Small intestine (tissue), 7 donors: ENCODE measurements around the gene COLEC11. TPM values are rescaled to one million over a fixed set of nuclear protein-coding genes. Genes with fewer than 3 reads are reported as not detected.

Experiments
- DNase-seq, 2 donors: peaks; one replicate each; pipeline versions ENCODE4 v3.0.0 to v3.0.0-alpha.2; 2013
- FAIRE-seq: peaks from 2 replicates; lab custom pipeline; 2012; peaks lifted over from hg19 to GRCh38; lab: Jason Lieb, UNC
- H3K27ac ChIP-seq, 3 donors: one replicate each; pipeline ENCODE4 v1.5.1; 2013; ENCODE audit warnings: low read length in 2 of 3, mild to moderate bottlenecking in 2 of 3, control low read depth in 1 of 3, inconsistent platforms in 1 of 3, low read depth in 1 of 3, moderate library complexity in 1 of 3
- H3K27me3 ChIP-seq, 3 donors: one replicate each; pipeline ENCODE4 v1.6.1; 2013; ENCODE audit warnings: low read length in 3 of 3, inconsistent platforms in 1 of 3; ENCODE audit not compliant: control insufficient read depth in 3 of 3, insufficient read depth in 3 of 3
- H3K36me3 ChIP-seq, 3 donors: one replicate each; pipeline ENCODE4 v1.6.1; 2013; ENCODE audit warnings: low read length in 3 of 3, inconsistent platforms in 1 of 3, low read depth in 1 of 3, mild to moderate bottlenecking in 1 of 3, moderate library complexity in 1 of 3; ENCODE audit not compliant: control insufficient read depth in 3 of 3, insufficient read depth in 2 of 3
- H3K4me1 ChIP-seq, 3 donors: one replicate each; pipeline ENCODE4 v1.6.1; 2013; ENCODE audit warnings: low read length in 2 of 3, inconsistent platforms in 1 of 3, low read depth in 1 of 3, mild to moderate bottlenecking in 1 of 3, moderate library complexity in 1 of 3; ENCODE audit not compliant: control insufficient read depth in 3 of 3, insufficient read depth in 2 of 3
- H3K4me3 ChIP-seq, 3 donors: one replicate each; pipeline ENCODE4 v1.5.1; 2013; ENCODE audit warnings: low read length in 3 of 3, control low read depth in 1 of 3, inconsistent platforms in 1 of 3, low read depth in 1 of 3, mild to moderate bottlenecking in 1 of 3, moderate library complexity in 1 of 3
- H3K9me3 ChIP-seq, 2 donors: one replicate each; pipeline ENCODE4 v1.6.1; 2013; ENCODE audit warnings: low read depth in 1 of 2, low read length in 1 of 2; ENCODE audit not compliant: control insufficient read depth in 2 of 2, insufficient read depth in 1 of 2
- WGBS, 3 donors: extraction: QIAGEN DNeasy Blood & Tissue Kit; methylation state at CpG; one replicate each; pipeline ENCODE4 v1.1.7; 2013; 5-methylcytosine and 5-hydroxymethylcytosine counted together
- polyA plus RNA-seq, 4 donors: library from polyadenylated mRNA; stranded (reverse) in 3 of 4; unstranded in 1 of 4; fragments of 200-250 nt in 3 of 4; fragments of 120-200 nt in 1 of 4; gene quantifications; one replicate each; pipeline versions ENCODE4 v1.2.1 to v1.2.3, GENCODE V29; 2013
- donor health status: healthy with polysubstance abuse.
- donor health status: control.
- donor health status: control.
- donor health status: Bipolar disorder and iron deficiency.
- donor health status: healthy.

COLEC11 gene
- polyA plus RNA-seq, 4 donors: 1.0 to 4.1 (median 2.2) TPM; not detected in 1

GRCh38 chr2:3587021-3587420 is 7.9 kb upstream of the COLEC11 start:
- 87 to 92% (median 90%) methylated on average over 5 of the region's 5 CpGs for WGBS, 3 donors
- peaks cover 0 to 15% (median 0%) of the 10 kb centered on the region in 3 donors for H3K4me1 ChIP-seq
- H3K9me3 ChIP-seq: no peaks in the 10 kb centered on the region
- no peaks in the 10 kb centered on the region for H3K27me3 ChIP-seq
- FAIRE-seq (no peak), DNase-seq (no peak)
- peaks cover 3 to 29% (median 5%) of the 10 kb centered on the region in 3 donors for H3K36me3 ChIP-seq
- H3K4me3 ChIP-seq: no peak overlapping the region
- H3K27ac ChIP-seq: no peak overlapping the region

- Histone ChIP-seq H3K36me3 (peaks cover 3 to 25% (median 5%) of the 10 kb centered on the region in 3 donors), H3K4me1 (peaks cover 0 to 15% (median 0%) of the 10 kb centered on the region in 3 donors), H3K4me3 (no peak overlapping the region), H3K27me3 (no peaks in the 10 kb centered on the region), H3K9me3 (no peaks in the 10 kb centered on the region), H3K27ac (no peak overlapping the region)
- 78 to 84% (median 80%) methylated on average over 6 of the region's 6 CpGs for WGBS, 3 donors
- no peak for FAIRE-seq
- DNase-seq: no peak
Observed at GRCh38 chr2:3587432-3587831, 7.5 kb upstream of the COLEC11 start.

- Histone ChIP-seq H3K4me1 (peaks cover 0 to 15% (median 0%) of the 10 kb centered on the region in 3 donors), H3K4me3 (no peak overlapping the region), H3K27ac (no peak overlapping the region), H3K9me3 (no peaks in the 10 kb centered on the region), H3K27me3 (no peaks in the 10 kb centered on the region), H3K36me3 (peaks cover 3 to 25% (median 5%) of the 10 kb centered on the region in 3 donors)
- 86 to 90% (median 90%) methylated on average over 7 of the region's 7 CpGs for WGBS, 3 donors
- DNase-seq (no peak), FAIRE-seq (no peak)
Observed at GRCh38 chr2:3588084-3588483, 6.8 kb upstream of the COLEC11 start.

DNA sequence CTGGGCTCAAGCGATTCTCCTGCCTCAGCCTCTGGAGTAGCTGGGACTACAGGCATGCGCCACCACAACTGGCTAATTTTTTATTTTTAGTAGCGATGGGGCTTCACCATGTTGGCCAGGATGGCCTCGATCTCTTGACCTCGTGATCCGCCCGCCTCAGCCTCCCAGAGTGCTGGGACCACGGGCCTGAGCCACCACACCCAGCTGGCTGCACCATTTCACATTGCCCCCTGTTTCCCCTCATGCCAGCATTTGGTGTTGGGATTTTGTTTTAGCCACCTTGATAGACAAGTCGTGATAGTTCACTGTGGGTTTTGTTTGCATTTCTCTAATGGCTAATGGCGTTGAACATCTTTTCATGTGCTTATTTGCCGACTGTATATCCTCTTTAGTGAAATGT is 5.8 kb upstream of the COLEC11 start:
- no peak for FAIRE-seq

GRCh38 chr2:3595404-3595803 is 492 bp downstream of the COLEC11 start:
- Histone ChIP-seq H3K9me3 (no peaks in the 10 kb centered on the region), H3K36me3 (no peaks in the 10 kb centered on the region), H3K4me3 (no peak overlapping the region), H3K27ac (no peak overlapping the region), H3K4me1 (peaks cover 0 to 6% (median 0%) of the 10 kb centered on the region in 3 donors), H3K27me3 (no peaks in the 10 kb centered on the region)
- no peak for FAIRE-seq
- no peak for DNase-seq
- 90 to 94% (median 93%) methylated on average over 11 of the region's 11 CpGs for WGBS, 3 donors

More for the DNA sequence above, 5.8 kb upstream of the COLEC11 start:
- H3K36me3 ChIP-seq: peaks cover 2 to 25% (median 2%) of the 10 kb centered on the region in 3 donors
- H3K4me1 ChIP-seq: peaks cover 0 to 15% (median 0%) of the 10 kb centered on the region in 3 donors
- no peak overlapping the region for H3K4me3 ChIP-seq
- no peak for DNase-seq
- no peaks in the 10 kb centered on the region for H3K27me3 ChIP-seq
- H3K9me3 ChIP-seq: no peaks in the 10 kb centered on the region
- WGBS, 3 donors: 90 to 94% (median 91%) methylated on average over 11 of the region's 11 CpGs
- H3K27ac ChIP-seq: no peak overlapping the region

GRCh38 chr2:3595985-3596384 is 1.1 kb downstream of the COLEC11 start:
- Histone ChIP-seq H3K27ac (no peak overlapping the region), H3K27me3 (no peaks in the 10 kb centered on the region), H3K36me3 (no peaks in the 10 kb centered on the region), H3K4me1 (peaks cover 0 to 6% (median 0%) of the 10 kb centered on the region in 3 donors), H3K9me3 (no peaks in the 10 kb centered on the region), H3K4me3 (no peak overlapping the region)
- FAIRE-seq (no peak), DNase-seq (no peak)
- 81 to 89% (median 84%) methylated on average over 6 of the region's 6 CpGs for WGBS, 3 donors

DNA sequence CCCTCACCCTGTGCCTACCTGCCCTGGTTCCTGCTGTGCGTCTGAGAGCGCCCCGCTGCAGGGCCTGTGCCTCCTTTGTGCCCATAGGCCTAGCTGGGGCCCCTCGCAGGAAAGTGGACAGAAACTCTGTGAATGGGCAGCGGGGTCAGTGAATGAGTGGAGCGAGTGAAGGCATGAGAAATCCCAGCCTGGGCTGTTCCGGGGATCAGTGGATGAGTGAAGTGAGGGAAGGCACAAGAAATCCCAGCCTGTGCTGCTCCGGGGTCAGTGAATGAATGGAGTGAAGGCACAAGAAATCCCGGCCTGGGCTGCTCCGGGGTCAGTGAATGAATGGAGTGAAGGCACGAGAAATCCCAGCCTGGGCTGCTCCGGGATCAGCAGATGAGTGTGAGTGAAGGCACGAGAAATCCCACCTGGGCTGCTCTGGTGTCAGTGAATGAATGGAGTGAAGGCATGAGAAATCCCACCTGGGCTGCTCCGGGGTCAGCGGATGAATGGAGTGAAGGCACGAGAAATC is 2.0 kb downstream of the COLEC11 start:
- 88 to 90% (median 89%) methylated on average over 16 of the region's 16 CpGs for WGBS, 3 donors
- no peaks in the 10 kb centered on the region for H3K27me3 ChIP-seq
- H3K27ac ChIP-seq: no peak overlapping the region
- no peaks in the 10 kb centered on the region for H3K9me3 ChIP-seq
- H3K4me1 ChIP-seq: peaks cover 0 to 6% (median 0%) of the 10 kb centered on the region in 3 donors
- H3K36me3 ChIP-seq: no peaks in the 10 kb centered on the region
- FAIRE-seq (no peak), DNase-seq (no peak)
- no peak overlapping the region for H3K4me3 ChIP-seq

- no peak for DNase-seq
- H3K9me3 ChIP-seq: no peaks in the 10 kb centered on the region
- no peaks in the 10 kb centered on the region for H3K27me3 ChIP-seq
- 45 to 59% (median 47%) methylated on average over 6 of the region's 6 CpGs for WGBS, 3 donors
- H3K4me1 ChIP-seq: peaks cover 0 to 6% (median 0%) of the 10 kb centered on the region in 3 donors
- H3K4me3 ChIP-seq: no peak overlapping the region
- no peaks in the 10 kb centered on the region for H3K36me3 ChIP-seq
- FAIRE-seq: no peak
- no peak overlapping the region for H3K27ac ChIP-seq
Observed at GRCh38 chr2:3597567-3597966, 2.7 kb downstream of the COLEC11 start.
